ENCODE measurements around the gene CXCR3.

Gene CXCR3

DNA sequence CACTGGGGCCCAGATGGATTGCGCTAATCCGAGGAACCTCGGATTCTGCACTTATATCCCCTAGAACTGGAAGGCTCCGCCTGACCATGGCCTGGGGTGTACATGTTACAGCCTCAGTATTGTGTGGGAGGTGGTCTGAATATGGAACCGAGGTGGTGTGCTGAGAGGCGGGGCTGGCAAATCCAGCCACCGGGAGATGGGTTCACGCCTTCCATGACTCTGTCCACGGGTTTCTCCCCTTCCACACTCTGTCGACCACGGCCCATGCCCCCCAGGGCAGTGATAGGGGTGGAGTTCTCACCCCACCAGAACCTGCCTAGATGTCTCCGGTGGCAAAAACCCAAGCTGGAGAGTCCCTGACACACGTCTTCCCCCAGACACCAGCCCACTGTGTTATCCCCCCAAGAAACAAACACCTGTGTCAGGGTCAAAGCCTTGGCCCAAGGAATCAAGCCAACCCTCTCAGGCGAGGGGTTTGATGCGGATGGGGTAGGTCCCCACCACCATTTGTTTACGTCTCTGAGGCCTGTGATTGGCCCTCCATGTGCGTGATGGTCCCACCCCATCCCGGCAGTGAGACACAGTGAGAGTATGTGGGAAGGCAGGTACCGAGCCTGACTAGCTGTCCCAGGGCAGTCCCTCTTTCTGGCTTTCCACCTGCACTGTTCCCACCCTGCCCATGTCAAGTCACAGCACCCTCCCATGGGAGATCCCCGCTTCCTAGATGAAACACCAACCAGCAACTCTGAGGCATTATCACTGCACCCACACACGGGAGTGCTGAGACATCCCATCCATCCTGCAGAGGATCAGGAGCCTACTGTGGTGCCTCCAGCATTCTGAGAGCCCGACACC, 42.5 kb upstream of the CXCR3 start:
- no peaks in the 10 kb centered on the region for H3K79me2 ChIP-seq (ENCODE audit: insufficient read depth, low read depth)
- H3K4me3 ChIP-seq (IDR thresholded peaks at IDR 0.05; ENCODE audit: insufficient read depth, low read depth, low read length), result no peak overlapping the region
- no peaks in the 10 kb centered on the region for H3K36me3 ChIP-seq (ENCODE audit: insufficient read depth)
- H3K4me2 ChIP-seq, result no peak overlapping the region
- H2AFZ ChIP-seq (ENCODE audit: low read depth), result no peak overlapping the region
- H3K9ac ChIP-seq, result no peak overlapping the region
- no peak overlapping the region for H3K27ac ChIP-seq
- H3K4me1 ChIP-seq (ENCODE audit: low read depth, poor library complexity, severe bottlenecking), result peaks cover 14% of the 10 kb centered on the region
- H4K20me1 ChIP-seq (ENCODE audit: insufficient read depth), result no peaks in the 10 kb centered on the region
- H3K27me3 ChIP-seq (ENCODE audit: insufficient read depth, low read depth), result no peaks in the 10 kb centered on the region
- TF ChIP-seq, protein P1, sequence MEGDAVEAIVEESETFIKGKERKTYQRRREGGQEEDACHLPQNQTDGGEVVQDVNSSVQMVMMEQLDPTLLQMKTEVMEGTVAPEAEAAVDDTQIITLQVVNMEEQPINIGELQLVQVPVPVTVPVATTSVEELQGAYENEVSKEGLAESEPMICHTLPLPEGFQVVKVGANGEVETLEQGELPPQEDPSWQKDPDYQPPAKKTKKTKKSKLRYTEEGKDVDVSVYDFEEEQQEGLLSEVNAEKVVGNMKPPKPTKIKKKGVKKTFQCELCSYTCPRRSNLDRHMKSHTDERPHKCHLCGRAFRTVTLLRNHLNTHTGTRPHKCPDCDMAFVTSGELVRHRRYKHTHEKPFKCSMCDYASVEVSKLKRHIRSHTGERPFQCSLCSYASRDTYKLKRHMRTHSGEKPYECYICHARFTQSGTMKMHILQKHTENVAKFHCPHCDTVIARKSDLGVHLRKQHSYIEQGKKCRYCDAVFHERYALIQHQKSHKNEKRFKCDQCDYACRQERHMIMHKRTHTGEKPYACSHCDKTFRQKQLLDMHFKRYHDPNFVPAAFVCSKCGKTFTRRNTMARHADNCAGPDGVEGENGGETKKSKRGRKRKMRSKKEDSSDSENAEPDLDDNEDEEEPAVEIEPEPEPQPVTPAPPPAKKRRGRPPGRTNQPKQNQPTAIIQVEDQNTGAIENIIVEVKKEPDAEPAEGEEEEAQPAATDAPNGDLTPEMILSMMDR (conservative IDR thresholded peaks at IDR 0.05; ENCODE audit: low read depth, low read length), result no peak

DNA sequence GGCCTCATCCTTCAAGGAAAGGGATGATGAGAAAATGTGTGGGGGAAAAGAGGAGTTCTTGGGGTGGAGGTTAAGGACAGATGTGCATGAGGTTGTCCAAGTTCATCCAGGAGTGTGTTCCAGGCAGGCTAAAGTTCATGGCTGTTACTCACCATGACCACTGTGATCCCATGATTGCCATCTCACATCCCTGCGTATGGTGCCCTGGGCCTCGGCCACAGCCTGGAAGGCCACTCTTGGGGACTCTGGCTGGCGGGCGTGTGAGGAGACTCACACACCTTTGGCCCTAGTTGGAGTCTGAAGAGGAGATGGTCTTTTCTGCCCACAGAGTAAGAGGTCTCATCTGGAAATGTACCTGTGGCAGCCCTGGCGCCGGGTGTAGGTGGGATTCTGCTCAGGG, 41.6 kb upstream of the CXCR3 start:
- Histone ChIP-seq H2AFZ (ENCODE audit: low read depth) (no peak overlapping the region), H3K4me1 (ENCODE audit: low read depth, poor library complexity, severe bottlenecking) (peaks cover 14% of the 10 kb centered on the region), H4K20me1 (ENCODE audit: insufficient read depth) (no peaks in the 10 kb centered on the region), H3K36me3 (ENCODE audit: insufficient read depth) (no peaks in the 10 kb centered on the region), H3K27me3 (ENCODE audit: insufficient read depth, low read depth) (no peaks in the 10 kb centered on the region), H3K9ac (no peak overlapping the region), H3K79me2 (ENCODE audit: insufficient read depth, low read depth) (no peaks in the 10 kb centered on the region), H3K27ac (no peak overlapping the region), H3K4me3 (IDR thresholded peaks at IDR 0.05; ENCODE audit: insufficient read depth, low read depth, low read length) (no peak overlapping the region), H3K4me2 (no peak overlapping the region)
- TF ChIP-seq, protein P1 (conservative IDR thresholded peaks at IDR 0.05; ENCODE audit: low read depth, low read length), result no peak

DNA sequence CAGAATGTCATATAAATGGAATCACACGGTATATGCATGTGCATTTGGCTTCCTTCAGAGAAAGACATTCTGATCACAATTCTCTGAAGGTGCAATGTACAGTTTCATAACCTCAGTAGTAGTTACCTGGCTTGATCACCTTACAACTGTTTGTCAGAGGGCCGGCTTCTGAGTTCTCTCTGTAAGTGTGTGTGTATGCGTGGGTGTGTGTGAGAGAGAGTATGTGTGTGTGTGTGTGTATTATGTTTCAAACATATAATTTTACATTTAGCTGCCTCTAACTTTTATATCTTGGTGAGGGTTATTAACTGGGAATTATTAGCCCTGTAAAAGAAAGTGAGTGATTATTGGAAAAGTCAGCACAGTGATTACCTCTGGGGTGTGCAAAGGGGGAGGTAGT, 41.0 kb upstream of the CXCR3 start:
- Histone ChIP-seq H3K27me3 (ENCODE audit: insufficient read depth, low read depth) (no peaks in the 10 kb centered on the region), H3K4me2 (no peak overlapping the region), H3K27ac (no peak overlapping the region), H3K79me2 (ENCODE audit: insufficient read depth, low read depth) (no peaks in the 10 kb centered on the region), H3K9ac (no peak overlapping the region), H4K20me1 (ENCODE audit: insufficient read depth) (no peaks in the 10 kb centered on the region), H2AFZ (ENCODE audit: low read depth) (no peak overlapping the region), H3K4me1 (ENCODE audit: low read depth, poor library complexity, severe bottlenecking) (peaks cover 14% of the 10 kb centered on the region), H3K4me3 (IDR thresholded peaks at IDR 0.05; ENCODE audit: insufficient read depth, low read depth, low read length) (no peak overlapping the region), H3K36me3 (ENCODE audit: insufficient read depth) (no peaks in the 10 kb centered on the region)
- TF ChIP-seq, protein P1 (conservative IDR thresholded peaks at IDR 0.05; ENCODE audit: low read depth, low read length), result no peak

DNA sequence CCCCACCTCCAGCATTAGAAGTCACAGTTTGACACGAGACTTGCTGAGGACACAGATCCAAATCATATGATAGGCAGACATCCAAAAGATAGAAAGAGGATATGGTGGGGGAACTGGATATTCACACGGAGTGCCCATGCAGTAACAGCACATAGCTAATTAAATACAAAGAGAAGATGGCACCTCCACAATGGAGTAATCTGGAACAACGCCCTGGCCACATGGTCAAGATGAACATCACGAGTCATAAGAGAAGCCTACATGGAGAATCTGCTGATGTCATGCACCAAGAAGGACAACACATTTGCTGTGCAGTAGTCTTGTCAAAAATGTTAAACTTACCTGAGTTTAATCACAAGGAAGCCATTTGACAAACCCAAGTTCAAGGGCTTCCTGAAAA, 39.0 kb upstream of the CXCR3 start:
- no peak overlapping the region for H3K27ac ChIP-seq
- TF ChIP-seq, protein P1 (conservative IDR thresholded peaks at IDR 0.05; ENCODE audit: low read depth, low read length), result no peak
- H4K20me1 ChIP-seq (ENCODE audit: insufficient read depth), result no peaks in the 10 kb centered on the region
- H3K4me3 ChIP-seq (IDR thresholded peaks at IDR 0.05; ENCODE audit: insufficient read depth, low read depth, low read length), result no peak overlapping the region
- H3K36me3 ChIP-seq (ENCODE audit: insufficient read depth), result no peaks in the 10 kb centered on the region
- no peak overlapping the region for H3K4me2 ChIP-seq
- no peaks in the 10 kb centered on the region for H3K27me3 ChIP-seq (ENCODE audit: insufficient read depth, low read depth)
- no peaks in the 10 kb centered on the region for H3K4me1 ChIP-seq (ENCODE audit: low read depth, poor library complexity, severe bottlenecking)
- H3K9ac ChIP-seq, result no peak overlapping the region
- H3K79me2 ChIP-seq (ENCODE audit: insufficient read depth, low read depth), result no peaks in the 10 kb centered on the region
- no peak overlapping the region for H2AFZ ChIP-seq (ENCODE audit: low read depth)
